Measurements from ENCODE around the gene RAB14.
A peak's percentile ranks its signal among the peaks of the same experiment; 100 is the strongest.

RAB14 gene

DNA sequence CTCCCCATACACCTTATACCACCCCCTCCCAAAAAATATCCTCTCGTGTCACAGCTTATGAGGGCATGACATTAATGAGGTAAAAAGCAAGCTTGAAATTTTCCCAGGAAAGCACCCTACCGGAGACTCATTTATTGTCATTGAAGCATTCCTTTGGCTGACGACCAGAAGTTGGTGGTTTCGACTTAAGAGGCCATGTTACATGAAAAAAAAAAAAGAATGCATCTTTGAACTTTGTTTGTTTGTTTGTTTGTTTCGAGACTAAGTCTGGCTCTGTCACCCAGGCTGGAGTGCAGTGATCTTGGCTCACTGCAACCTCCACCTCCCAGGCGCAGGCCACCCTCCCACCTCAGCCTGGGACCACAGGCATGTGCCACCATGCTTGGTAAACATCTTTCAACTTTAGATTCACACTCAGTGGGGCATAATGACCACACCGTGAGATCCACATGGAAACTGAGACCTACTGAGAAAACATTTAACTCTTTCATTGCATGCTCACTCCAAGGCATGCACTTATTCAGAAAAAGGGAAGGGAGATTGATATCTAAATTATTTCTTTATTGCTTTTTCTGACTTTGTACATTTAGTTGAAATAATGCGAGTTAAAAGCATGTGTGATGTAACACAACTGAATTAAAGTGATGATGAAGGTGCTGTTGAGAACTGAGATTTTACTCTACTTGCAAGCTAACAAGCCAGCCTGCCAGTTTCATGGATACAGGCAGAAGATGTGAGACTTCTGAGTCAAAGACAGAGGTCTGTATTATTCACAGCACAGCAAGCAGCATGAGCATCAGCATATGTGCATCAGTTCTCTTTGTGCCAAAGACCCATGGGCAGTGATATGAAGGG lies 5.1 kb upstream of the RAB14 start:
- H3K9ac ChIP-seq (ENCODE audit: low read depth in 1 of 2, low read length in 2 of 2): no peak overlapping the region
- no peaks in the 10 kb centered on the region for H3K36me3 ChIP-seq (ENCODE audit: control insufficient read depth in 1 of 2, insufficient read depth in 2 of 2, low read length in 2 of 2)
- H3K27me3 ChIP-seq (ENCODE audit: control insufficient read depth in 1 of 2, insufficient read depth in 2 of 2, low read length in 2 of 2): no peaks in the 10 kb centered on the region
- H3K4me3 ChIP-seq (ENCODE audit: low read depth in 1 of 2, low read length in 2 of 2): no peak overlapping the region
- H3K9me3 ChIP-seq (ENCODE audit: control insufficient read depth in 1 of 2, low read length in 2 of 2): no peaks in the 10 kb centered on the region
- H3K27ac ChIP-seq (ENCODE audit: low read depth, low read length): no peak overlapping the region
- H3K4me1 ChIP-seq (ENCODE audit: control insufficient read depth in 1 of 2, insufficient read depth in 2 of 2, low read length in 2 of 2): peaks cover 0 to 5% of the 10 kb centered on the region in 2 donors

DNA sequence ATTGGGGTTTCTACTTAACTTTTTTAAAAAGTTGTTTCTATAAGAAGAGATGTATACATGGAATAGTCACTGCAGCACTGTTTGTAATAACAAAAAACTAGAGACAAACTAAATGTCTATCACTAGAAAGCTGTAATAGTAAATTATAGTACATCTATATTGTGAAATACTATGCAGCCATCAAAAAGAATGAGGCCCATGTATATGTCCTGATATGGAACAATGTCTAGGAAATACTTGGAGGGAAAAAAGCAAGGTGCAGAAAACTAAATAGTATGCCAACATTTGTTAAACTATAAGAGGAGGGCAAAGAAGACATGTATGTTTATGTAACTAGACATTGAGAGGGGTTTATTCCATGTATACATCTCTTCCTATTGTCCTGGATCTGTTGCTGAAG lies 2.9 kb upstream of the RAB14 start:
- no peaks in the 10 kb centered on the region for H3K27me3 ChIP-seq (ENCODE audit: control insufficient read depth in 1 of 2, insufficient read depth in 2 of 2, low read length in 2 of 2)
- H3K4me3 ChIP-seq (ENCODE audit: low read depth in 1 of 2, low read length in 2 of 2): no peak overlapping the region
- no peak overlapping the region for H3K27ac ChIP-seq (ENCODE audit: low read depth, low read length)
- H3K9me3 ChIP-seq (ENCODE audit: control insufficient read depth in 1 of 2, low read length in 2 of 2): no peaks in the 10 kb centered on the region
- peaks cover 12 to 16% of the 10 kb centered on the region in 2 donors for H3K4me1 ChIP-seq (ENCODE audit: control insufficient read depth in 1 of 2, insufficient read depth in 2 of 2, low read length in 2 of 2)
- no peak overlapping the region for H3K9ac ChIP-seq (ENCODE audit: low read depth in 1 of 2, low read length in 2 of 2)
- H3K36me3 ChIP-seq (ENCODE audit: control insufficient read depth in 1 of 2, insufficient read depth in 2 of 2, low read length in 2 of 2): no peaks in the 10 kb centered on the region

DNA sequence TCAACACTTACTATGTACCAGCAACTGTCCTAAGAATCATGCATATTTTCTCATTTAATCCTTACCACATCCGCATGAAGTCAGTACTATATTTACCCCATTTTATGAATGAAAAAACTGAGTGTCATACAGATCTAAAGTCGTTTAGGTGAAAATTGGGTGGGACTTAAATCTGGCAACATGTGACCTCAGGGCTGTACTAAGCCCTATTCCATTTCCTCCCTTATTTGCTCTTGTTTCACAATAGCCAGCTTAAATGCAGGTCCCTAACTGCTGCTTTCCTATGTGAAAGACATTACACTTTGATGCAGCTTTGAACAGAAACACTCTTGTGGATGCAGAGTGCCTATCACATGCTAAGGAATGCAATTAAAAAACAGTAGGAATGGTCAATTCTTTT lies 2.5 kb upstream of the RAB14 start:
- no peaks in the 10 kb centered on the region for H3K36me3 ChIP-seq (ENCODE audit: control insufficient read depth in 1 of 2, insufficient read depth in 2 of 2, low read length in 2 of 2)
- peaks cover 16 to 20% of the 10 kb centered on the region in 2 donors for H3K4me1 ChIP-seq (ENCODE audit: control insufficient read depth in 1 of 2, insufficient read depth in 2 of 2, low read length in 2 of 2)
- no peak overlapping the region for H3K4me3 ChIP-seq (ENCODE audit: low read depth in 1 of 2, low read length in 2 of 2)
- no peaks in the 10 kb centered on the region for H3K27me3 ChIP-seq (ENCODE audit: control insufficient read depth in 1 of 2, insufficient read depth in 2 of 2, low read length in 2 of 2)
- H3K9ac ChIP-seq (ENCODE audit: low read depth in 1 of 2, low read length in 2 of 2): no peak overlapping the region
- no peaks in the 10 kb centered on the region for H3K9me3 ChIP-seq (ENCODE audit: control insufficient read depth in 1 of 2, low read length in 2 of 2)
- H3K27ac ChIP-seq (ENCODE audit: low read depth, low read length): no peak overlapping the region

DNA sequence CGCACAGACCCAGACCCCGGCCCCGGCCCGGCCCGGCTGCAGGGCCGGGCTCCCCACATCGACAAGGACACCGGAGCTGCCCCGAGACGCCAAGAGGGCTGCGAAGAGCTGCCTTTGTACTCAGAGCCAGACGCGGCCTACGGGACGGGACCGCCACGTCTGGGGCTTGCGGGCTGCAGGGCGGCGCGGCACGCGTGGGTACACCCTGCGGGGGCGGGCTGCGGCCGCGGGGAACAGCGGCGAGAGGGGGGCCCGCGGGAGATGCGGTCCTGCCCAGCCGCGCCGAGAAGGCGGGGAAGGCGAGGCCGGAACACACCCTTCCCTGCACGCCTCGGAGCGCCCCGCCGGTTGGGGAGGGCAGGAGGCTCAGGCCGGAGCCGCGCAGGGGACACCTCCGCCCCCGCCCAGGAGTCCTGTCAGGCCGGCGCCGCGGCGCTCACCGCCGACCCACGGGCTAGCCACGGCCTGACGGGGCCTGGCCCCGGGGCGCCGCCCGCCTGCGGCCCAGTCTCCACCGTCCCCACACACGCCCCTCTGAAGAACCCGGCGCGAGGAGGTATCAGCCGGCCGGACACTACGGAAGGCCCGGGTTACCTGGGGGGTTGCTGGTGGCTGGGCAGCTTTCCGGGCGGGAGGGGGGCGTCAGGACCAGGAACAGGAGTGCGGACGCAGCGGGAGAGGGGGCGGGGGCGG lies 478 bp downstream of the RAB14 start:
- Histone ChIP-seq H3K27me3 (ENCODE audit: control insufficient read depth in 1 of 2, insufficient read depth in 2 of 2, low read length in 2 of 2) (no peaks in the 10 kb centered on the region), H3K36me3 (ENCODE audit: control insufficient read depth in 1 of 2, insufficient read depth in 2 of 2, low read length in 2 of 2) (no peaks in the 10 kb centered on the region), H3K9me3 (ENCODE audit: control insufficient read depth in 1 of 2, low read length in 2 of 2) (no peaks in the 10 kb centered on the region), H3K4me1 (ENCODE audit: control insufficient read depth in 1 of 2, insufficient read depth in 2 of 2, low read length in 2 of 2) (peaks cover 45 to 47% of the 10 kb centered on the region in 2 donors), H3K9ac (ENCODE audit: low read depth in 1 of 2, low read length in 2 of 2) (peak overlapping the region; percentile 66 to 69), H3K27ac (ENCODE audit: low read depth, low read length) (peak overlapping the region; percentile 97), H3K4me3 (ENCODE audit: low read depth in 1 of 2, low read length in 2 of 2) (peak overlapping the region; percentile 74 to 83)

DNA sequence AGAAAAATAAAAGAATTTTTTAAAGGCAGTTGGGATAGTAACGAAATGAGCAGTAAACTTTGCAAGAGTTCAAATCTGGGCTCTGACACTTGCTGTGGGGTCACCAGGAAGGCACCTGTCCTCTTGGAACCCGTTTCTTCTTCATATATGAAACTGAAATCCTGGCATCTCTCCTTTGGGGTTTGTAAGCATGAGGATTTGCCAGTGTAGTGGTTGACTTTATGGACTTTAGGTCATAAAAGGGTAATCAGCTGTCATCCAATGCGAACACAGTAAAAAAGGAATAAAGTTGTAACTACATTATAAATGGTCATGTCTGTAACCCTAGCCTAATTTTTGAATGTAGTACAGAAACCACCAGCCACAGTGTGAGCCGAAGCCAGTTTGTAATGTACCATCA lies 1.3 kb downstream of the RAB14 start:
- Histone ChIP-seq H3K9ac (ENCODE audit: low read depth in 1 of 2, low read length in 2 of 2) (peak overlapping the region; percentile 66 to 69), H3K27ac (ENCODE audit: low read depth, low read length) (no peak overlapping the region), H3K9me3 (ENCODE audit: control insufficient read depth in 1 of 2, low read length in 2 of 2) (no peaks in the 10 kb centered on the region), H3K36me3 (ENCODE audit: control insufficient read depth in 1 of 2, insufficient read depth in 2 of 2, low read length in 2 of 2) (no peaks in the 10 kb centered on the region), H3K27me3 (ENCODE audit: control insufficient read depth in 1 of 2, insufficient read depth in 2 of 2, low read length in 2 of 2) (no peaks in the 10 kb centered on the region), H3K4me1 (ENCODE audit: control insufficient read depth in 1 of 2, insufficient read depth in 2 of 2, low read length in 2 of 2) (peaks cover 52 to 53% of the 10 kb centered on the region in 2 donors), H3K4me3 (ENCODE audit: low read depth in 1 of 2, low read length in 2 of 2) (peak overlapping the region; percentile 74 to 83)

DNA sequence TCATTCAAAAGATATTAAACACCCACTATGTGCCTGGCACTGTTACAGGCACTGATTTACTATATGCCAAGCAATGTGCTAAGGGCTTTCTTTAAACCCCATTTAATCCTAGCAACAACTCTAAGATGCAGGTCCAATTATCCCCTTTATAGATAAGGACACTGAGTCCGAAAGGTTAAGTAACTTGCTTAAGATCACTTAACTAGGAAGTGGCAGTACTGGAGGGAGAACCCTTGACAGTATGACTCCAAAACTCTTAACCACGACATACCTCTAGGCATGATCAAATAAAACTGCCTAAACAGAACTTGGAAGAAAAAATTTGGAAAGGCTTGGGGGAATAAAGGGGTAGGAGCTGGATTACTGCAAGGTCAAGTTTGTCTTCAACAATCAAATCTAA lies 1.7 kb downstream of the RAB14 start:
- peaks cover 52 to 56% of the 10 kb centered on the region in 2 donors for H3K4me1 ChIP-seq (ENCODE audit: control insufficient read depth in 1 of 2, insufficient read depth in 2 of 2, low read length in 2 of 2)
- H3K27me3 ChIP-seq (ENCODE audit: control insufficient read depth in 1 of 2, insufficient read depth in 2 of 2, low read length in 2 of 2): no peaks in the 10 kb centered on the region
- no peak overlapping the region for H3K27ac ChIP-seq (ENCODE audit: low read depth, low read length)
- H3K9me3 ChIP-seq (ENCODE audit: control insufficient read depth in 1 of 2, low read length in 2 of 2): no peaks in the 10 kb centered on the region
- peak overlapping the region; percentile 74 to 83 for H3K4me3 ChIP-seq (ENCODE audit: low read depth in 1 of 2, low read length in 2 of 2)
- peak overlapping the region; percentile 66 to 69 for H3K9ac ChIP-seq (ENCODE audit: low read depth in 1 of 2, low read length in 2 of 2)
- no peaks in the 10 kb centered on the region for H3K36me3 ChIP-seq (ENCODE audit: control insufficient read depth in 1 of 2, insufficient read depth in 2 of 2, low read length in 2 of 2)

DNA sequence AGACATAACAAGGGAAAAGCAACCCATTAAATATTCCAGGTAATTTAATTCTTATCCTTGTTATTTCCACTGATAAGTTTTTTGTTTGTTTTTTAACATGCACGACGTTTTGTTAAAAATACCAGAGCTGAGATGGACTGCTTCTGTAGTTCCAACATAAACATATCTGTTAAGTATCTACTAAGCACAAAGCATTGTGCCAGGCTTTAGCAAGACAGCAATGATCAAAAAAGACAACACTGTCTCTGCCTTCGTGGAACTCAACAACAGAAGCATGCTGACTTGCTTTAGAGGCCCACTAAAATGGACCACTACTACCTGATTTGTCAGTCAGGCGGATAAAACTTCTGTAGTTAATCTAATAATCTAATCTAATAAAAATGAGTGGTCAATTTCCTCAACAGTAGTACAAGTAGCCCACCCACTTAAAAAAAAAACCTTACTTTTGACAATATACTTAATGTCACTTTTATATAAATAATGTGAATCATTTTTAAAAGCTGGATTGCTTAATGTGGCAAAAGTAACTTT lies 3.1 kb downstream of the RAB14 start:
- peaks cover 52 to 63% of the 10 kb centered on the region in 2 donors for H3K4me1 ChIP-seq (ENCODE audit: control insufficient read depth in 1 of 2, insufficient read depth in 2 of 2, low read length in 2 of 2)

DNA sequence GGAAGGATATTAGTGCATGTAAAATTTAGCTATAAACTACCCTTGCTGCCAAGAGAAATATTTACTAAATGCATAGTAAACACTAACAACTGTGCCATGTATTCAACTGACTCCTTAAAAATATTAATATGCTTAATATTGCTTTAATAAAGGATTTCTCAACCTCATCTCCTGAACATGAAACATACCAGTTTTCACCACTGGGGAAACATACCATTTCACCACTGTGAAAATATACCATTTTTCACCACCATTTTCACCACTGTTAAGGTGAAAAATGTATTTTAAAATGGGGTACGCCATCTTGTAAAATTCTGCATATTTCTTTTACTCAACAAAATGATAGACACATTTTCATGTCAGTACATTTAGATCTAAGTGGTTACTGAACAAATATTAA lies 4.5 kb downstream of the RAB14 start:
- peaks cover 49 to 67% of the 10 kb centered on the region in 2 donors for H3K4me1 ChIP-seq (ENCODE audit: control insufficient read depth in 1 of 2, insufficient read depth in 2 of 2, low read length in 2 of 2)
- H3K27me3 ChIP-seq (ENCODE audit: control insufficient read depth in 1 of 2, insufficient read depth in 2 of 2, low read length in 2 of 2): no peaks in the 10 kb centered on the region
- no peak overlapping the region for H3K4me3 ChIP-seq (ENCODE audit: low read depth in 1 of 2, low read length in 2 of 2)

More for the DNA sequence above, 3.1 kb downstream of the RAB14 start:
- Histone ChIP-seq H3K9ac (ENCODE audit: low read depth in 1 of 2, low read length in 2 of 2) (peak overlapping the region in 1 of 2 donors; percentile 16), H3K4me3 (ENCODE audit: low read depth in 1 of 2, low read length in 2 of 2) (peak overlapping the region; percentile 17 to 74), H3K27me3 (ENCODE audit: control insufficient read depth in 1 of 2, insufficient read depth in 2 of 2, low read length in 2 of 2) (no peaks in the 10 kb centered on the region), H3K9me3 (ENCODE audit: control insufficient read depth in 1 of 2, low read length in 2 of 2) (no peaks in the 10 kb centered on the region), H3K27ac (ENCODE audit: low read depth, low read length) (no peak overlapping the region), H3K36me3 (ENCODE audit: control insufficient read depth in 1 of 2, insufficient read depth in 2 of 2, low read length in 2 of 2) (no peaks in the 10 kb centered on the region)

DNA sequence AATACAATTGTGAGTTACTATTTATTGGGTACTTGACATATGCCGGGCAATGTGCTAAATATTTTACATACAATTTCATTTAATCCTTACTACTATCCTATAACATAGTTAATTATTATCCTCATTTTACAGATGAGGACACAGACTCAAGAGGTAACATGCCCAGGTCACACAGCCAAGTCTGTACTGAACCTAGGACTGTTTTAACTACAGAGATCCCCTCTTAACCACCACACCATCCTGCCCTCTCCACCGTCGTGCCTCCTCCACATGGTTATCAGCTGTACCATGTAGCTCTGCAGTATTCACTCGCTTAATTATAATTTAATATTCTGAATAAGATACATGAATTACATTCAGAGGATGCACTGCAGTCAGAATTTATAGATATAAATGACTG lies 5.3 kb downstream of the RAB14 start:
- Histone ChIP-seq H3K9ac (ENCODE audit: low read depth in 1 of 2, low read length in 2 of 2) (no peak overlapping the region), H3K27ac (ENCODE audit: low read depth, low read length) (no peak overlapping the region), H3K4me3 (ENCODE audit: low read depth in 1 of 2, low read length in 2 of 2) (peak overlapping the region in 1 of 2 donors; percentile 6), H3K36me3 (ENCODE audit: control insufficient read depth in 1 of 2, insufficient read depth in 2 of 2, low read length in 2 of 2) (no peaks in the 10 kb centered on the region), H3K4me1 (ENCODE audit: control insufficient read depth in 1 of 2, insufficient read depth in 2 of 2, low read length in 2 of 2) (peaks cover 47 to 68% of the 10 kb centered on the region in 2 donors), H3K9me3 (ENCODE audit: control insufficient read depth in 1 of 2, low read length in 2 of 2) (no peaks in the 10 kb centered on the region), H3K27me3 (ENCODE audit: control insufficient read depth in 1 of 2, insufficient read depth in 2 of 2, low read length in 2 of 2) (no peaks in the 10 kb centered on the region)

More for the DNA sequence above, 4.5 kb downstream of the RAB14 start:
- Histone ChIP-seq H3K9me3 (ENCODE audit: control insufficient read depth in 1 of 2, low read length in 2 of 2) (no peaks in the 10 kb centered on the region), H3K9ac (ENCODE audit: low read depth in 1 of 2, low read length in 2 of 2) (no peak overlapping the region), H3K36me3 (ENCODE audit: control insufficient read depth in 1 of 2, insufficient read depth in 2 of 2, low read length in 2 of 2) (no peaks in the 10 kb centered on the region), H3K27ac (ENCODE audit: low read depth, low read length) (no peak overlapping the region)

DNA sequence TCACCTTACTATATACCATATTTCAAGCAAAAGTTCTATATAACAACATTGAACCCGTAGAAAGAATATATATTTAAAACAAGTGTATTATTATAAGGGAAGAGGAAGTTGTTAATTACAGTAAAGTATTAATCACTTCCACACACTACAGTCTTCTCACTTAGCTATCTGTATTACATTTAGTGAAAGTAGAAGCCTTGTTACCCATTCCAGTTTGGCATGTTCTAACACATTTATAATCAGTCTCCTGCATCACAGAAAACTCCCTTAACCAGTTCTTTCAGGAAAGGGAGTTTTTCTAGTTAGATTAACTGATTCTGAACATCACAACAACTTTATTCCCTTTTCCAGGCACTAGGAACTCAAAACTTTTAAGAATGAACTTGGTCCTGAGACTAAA lies 6.9 kb downstream of the RAB14 start:
- Histone ChIP-seq H3K27ac (ENCODE audit: low read depth, low read length) (no peak overlapping the region), H3K9ac (ENCODE audit: low read depth in 1 of 2, low read length in 2 of 2) (no peak overlapping the region), H3K4me1 (ENCODE audit: control insufficient read depth in 1 of 2, insufficient read depth in 2 of 2, low read length in 2 of 2) (peaks cover 38 to 65% of the 10 kb centered on the region in 2 donors)

More for the DNA sequence above, 6.9 kb downstream of the RAB14 start:
- Histone ChIP-seq H3K4me3 (ENCODE audit: low read depth in 1 of 2, low read length in 2 of 2) (no peak overlapping the region), H3K9me3 (ENCODE audit: control insufficient read depth in 1 of 2, low read length in 2 of 2) (no peaks in the 10 kb centered on the region), H3K27me3 (ENCODE audit: control insufficient read depth in 1 of 2, insufficient read depth in 2 of 2, low read length in 2 of 2) (no peaks in the 10 kb centered on the region), H3K36me3 (ENCODE audit: control insufficient read depth in 1 of 2, insufficient read depth in 2 of 2, low read length in 2 of 2) (peaks cover 0 to under 1% of the 10 kb centered on the region in 2 donors)

Measured in duodenal mucosa (tissue), 2 donors.